A549 (cell line): ENCODE results near the gene ZNF576.

Experiments used
- CEBPB ChIP-seq, 2 experiments: fragments of >200 bp in 1 of 2; sonication (Bioruptor Twin) in 1 of 2; formaldehyde crosslinking in 1 of 2; IDR thresholded peaks; 2 replicates each; pipeline ENCODE4 v1.6.1; 2012 to 2016
- FOSL2 ChIP-seq, 2 experiments: fragments of 450-650 bp in 1 of 2; fragments of >200 bp in 1 of 2; sonication (Bioruptor Twin) in 1 of 2; formaldehyde crosslinking; IDR thresholded peaks; 2 replicates each; pipeline versions ENCODE4 v1.5.0 to v1.6.1; 2016 to 2020; ENCODE audit warnings: mild to moderate bottlenecking in 1 of 2, moderate library complexity in 1 of 2
- MAFK ChIP-seq: fragments of 450-650 bp; IDR thresholded peaks from 2 replicates; pipeline ENCODE4 v1.6.1; 2014; ENCODE audit not compliant: partially characterized antibody
- MAZ ChIP-seq: fragments of 150-350 bp; IDR thresholded peaks from 2 replicates; pipeline ENCODE4 v1.6.1; 2014; ENCODE audit warnings: antibody characterized with exemption, low read depth, low read length, borderline replicate concordance
- RARB ChIP-seq: fragments of 250-450 bp; sonication (Bioruptor Pico); IDR thresholded peaks from 2 replicates; pipeline ENCODE4 v1.8.0; 2021; ENCODE audit warnings: mild to moderate bottlenecking, moderate library complexity
- ZC3H11A ChIP-seq: fragments of 450-650 bp; IDR thresholded peaks from 2 replicates; pipeline ENCODE4 v1.6.1; 2014; ENCODE audit warnings: antibody characterized with exemption, mild to moderate bottlenecking
- TF ChIP-seq, protein P1 (sequence below): fragments of >200 bp; sonication (Bioruptor Twin); formaldehyde crosslinking; IDR thresholded peaks from 3 replicates; pipeline ENCODE4 v1.5.1; 2016

- TF ChIP-seq, protein P1, sequence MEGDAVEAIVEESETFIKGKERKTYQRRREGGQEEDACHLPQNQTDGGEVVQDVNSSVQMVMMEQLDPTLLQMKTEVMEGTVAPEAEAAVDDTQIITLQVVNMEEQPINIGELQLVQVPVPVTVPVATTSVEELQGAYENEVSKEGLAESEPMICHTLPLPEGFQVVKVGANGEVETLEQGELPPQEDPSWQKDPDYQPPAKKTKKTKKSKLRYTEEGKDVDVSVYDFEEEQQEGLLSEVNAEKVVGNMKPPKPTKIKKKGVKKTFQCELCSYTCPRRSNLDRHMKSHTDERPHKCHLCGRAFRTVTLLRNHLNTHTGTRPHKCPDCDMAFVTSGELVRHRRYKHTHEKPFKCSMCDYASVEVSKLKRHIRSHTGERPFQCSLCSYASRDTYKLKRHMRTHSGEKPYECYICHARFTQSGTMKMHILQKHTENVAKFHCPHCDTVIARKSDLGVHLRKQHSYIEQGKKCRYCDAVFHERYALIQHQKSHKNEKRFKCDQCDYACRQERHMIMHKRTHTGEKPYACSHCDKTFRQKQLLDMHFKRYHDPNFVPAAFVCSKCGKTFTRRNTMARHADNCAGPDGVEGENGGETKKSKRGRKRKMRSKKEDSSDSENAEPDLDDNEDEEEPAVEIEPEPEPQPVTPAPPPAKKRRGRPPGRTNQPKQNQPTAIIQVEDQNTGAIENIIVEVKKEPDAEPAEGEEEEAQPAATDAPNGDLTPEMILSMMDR, result no peak
- TF ChIP-seq MAZ, result no peak
- TF ChIP-seq FOSL2 (IDR thresholded peaks at IDR 0.05), result no peak
- TF ChIP-seq FOSL2 (CRISPR knock-in tag; IDR thresholded peaks at IDR 0.05), result no peak
- TF ChIP-seq MAFK, result no peak
- no peak for TF ChIP-seq CEBPB (IDR thresholded peaks at IDR 0.05)
- TF ChIP-seq ZC3H11A, result no peak
- no peak for TF ChIP-seq RARB (CRISPR knock-in tag)
Measured at GRCh38 chr19:43570174-43570791, 26.1 kb upstream of the ZNF576 start.
